ENCODE results near the gene DTL.

The DTL gene

DNA sequence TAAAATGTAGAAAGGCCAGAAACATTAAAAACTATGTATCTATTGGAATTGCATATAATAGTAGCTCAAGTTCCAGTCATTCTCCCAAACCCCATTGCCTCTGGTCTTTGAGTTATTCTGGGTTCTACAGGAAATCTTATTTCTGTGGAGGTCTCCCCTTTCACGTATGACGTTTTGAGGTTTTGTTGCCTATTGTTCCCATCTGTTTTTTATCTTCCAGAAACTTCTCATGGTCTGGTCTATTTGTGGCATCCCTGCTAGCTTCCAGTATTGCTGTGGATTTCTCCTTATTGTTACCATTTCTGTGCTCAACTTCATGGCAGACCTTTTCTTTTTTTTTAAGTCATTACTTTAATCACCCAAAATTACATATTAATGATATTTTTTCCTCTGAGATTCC is 43.3 kb downstream of the DTL start:
- no peak for TF ChIP-seq YY1 (IDR thresholded peaks at IDR 0.05; ENCODE audit: low read depth)
- no peak for TF ChIP-seq CREB1 (IDR thresholded peaks at IDR 0.05; ENCODE audit: low read depth)
- no peak for TF ChIP-seq EGR1 (IDR thresholded peaks at IDR 0.05)
- TF ChIP-seq ZBTB7A (IDR thresholded peaks at IDR 0.05; ENCODE audit: low read depth) = no peak
- TF ChIP-seq, protein P1, sequence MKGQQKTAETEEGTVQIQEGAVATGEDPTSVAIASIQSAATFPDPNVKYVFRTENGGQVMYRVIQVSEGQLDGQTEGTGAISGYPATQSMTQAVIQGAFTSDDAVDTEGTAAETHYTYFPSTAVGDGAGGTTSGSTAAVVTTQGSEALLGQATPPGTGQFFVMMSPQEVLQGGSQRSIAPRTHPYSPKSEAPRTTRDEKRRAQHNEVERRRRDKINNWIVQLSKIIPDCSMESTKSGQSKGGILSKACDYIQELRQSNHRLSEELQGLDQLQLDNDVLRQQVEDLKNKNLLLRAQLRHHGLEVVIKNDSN (IDR thresholded peaks at IDR 0.05) = no peak

DNA sequence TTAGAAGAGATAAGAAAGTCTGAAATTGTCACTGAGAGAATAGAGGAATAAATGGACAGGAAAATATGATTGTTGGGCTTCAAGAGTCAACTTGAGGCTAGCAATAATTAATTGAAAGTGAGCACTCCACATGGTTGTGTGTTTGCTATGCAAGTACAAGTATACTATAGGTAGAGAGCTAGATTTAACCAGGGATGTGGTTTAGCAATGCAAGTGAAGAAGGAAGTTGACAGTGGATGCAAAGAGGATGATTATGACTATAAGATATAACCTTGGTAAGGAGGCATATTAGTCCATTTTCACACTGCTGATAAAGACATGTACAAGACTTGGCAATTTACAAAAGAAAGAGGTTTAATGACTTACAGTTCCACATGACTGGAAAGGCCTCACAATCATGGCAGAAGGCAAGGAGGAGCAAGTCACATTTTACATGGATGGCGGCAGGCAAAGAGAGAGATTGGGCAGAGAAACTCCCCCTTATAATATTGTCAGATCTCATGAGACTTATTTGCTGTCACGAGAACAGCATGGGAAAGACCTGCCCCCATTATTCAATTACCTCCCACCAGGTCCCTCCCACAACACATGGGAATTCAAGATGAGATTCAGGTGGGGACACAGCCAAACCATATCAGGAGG is 47.3 kb downstream of the DTL start:
- TF ChIP-seq TEAD4 (IDR thresholded peaks at IDR 0.05) (no peak), NFIC (IDR thresholded peaks at IDR 0.05) (no peak), TCF12 (IDR thresholded peaks at IDR 0.05; ENCODE audit: low read depth) (no peak), YY1 (IDR thresholded peaks at IDR 0.05; ENCODE audit: low read depth) (no peak), EP300 (IDR thresholded peaks at IDR 0.05; ENCODE audit: borderline replicate concordance) (no peak), TAF1 (IDR thresholded peaks at IDR 0.05; ENCODE audit: low read depth) (no peak), CREB1 (IDR thresholded peaks at IDR 0.05; ENCODE audit: low read depth) (no peak), FOXM1 (IDR thresholded peaks at IDR 0.05; ENCODE audit: borderline replicate concordance, low read depth) (no peak), CEBPB (IDR thresholded peaks at IDR 0.05) (no peak), EGR1 (IDR thresholded peaks at IDR 0.05) (no peak)
- TF ChIP-seq, protein P2, sequence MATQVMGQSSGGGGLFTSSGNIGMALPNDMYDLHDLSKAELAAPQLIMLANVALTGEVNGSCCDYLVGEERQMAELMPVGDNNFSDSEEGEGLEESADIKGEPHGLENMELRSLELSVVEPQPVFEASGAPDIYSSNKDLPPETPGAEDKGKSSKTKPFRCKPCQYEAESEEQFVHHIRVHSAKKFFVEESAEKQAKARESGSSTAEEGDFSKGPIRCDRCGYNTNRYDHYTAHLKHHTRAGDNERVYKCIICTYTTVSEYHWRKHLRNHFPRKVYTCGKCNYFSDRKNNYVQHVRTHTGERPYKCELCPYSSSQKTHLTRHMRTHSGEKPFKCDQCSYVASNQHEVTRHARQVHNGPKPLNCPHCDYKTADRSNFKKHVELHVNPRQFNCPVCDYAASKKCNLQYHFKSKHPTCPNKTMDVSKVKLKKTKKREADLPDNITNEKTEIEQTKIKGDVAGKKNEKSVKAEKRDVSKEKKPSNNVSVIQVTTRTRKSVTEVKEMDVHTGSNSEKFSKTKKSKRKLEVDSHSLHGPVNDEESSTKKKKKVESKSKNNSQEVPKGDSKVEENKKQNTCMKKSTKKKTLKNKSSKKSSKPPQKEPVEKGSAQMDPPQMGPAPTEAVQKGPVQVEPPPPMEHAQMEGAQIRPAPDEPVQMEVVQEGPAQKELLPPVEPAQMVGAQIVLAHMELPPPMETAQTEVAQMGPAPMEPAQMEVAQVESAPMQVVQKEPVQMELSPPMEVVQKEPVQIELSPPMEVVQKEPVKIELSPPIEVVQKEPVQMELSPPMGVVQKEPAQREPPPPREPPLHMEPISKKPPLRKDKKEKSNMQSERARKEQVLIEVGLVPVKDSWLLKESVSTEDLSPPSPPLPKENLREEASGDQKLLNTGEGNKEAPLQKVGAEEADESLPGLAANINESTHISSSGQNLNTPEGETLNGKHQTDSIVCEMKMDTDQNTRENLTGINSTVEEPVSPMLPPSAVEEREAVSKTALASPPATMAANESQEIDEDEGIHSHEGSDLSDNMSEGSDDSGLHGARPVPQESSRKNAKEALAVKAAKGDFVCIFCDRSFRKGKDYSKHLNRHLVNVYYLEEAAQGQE (IDR thresholded peaks at IDR 0.05; ENCODE audit: low read depth) = no peak
- TF ChIP-seq, protein P3, sequence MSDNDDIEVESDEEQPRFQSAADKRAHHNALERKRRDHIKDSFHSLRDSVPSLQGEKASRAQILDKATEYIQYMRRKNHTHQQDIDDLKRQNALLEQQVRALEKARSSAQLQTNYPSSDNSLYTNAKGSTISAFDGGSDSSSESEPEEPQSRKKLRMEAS (IDR thresholded peaks at IDR 0.05) = no peak

DNA sequence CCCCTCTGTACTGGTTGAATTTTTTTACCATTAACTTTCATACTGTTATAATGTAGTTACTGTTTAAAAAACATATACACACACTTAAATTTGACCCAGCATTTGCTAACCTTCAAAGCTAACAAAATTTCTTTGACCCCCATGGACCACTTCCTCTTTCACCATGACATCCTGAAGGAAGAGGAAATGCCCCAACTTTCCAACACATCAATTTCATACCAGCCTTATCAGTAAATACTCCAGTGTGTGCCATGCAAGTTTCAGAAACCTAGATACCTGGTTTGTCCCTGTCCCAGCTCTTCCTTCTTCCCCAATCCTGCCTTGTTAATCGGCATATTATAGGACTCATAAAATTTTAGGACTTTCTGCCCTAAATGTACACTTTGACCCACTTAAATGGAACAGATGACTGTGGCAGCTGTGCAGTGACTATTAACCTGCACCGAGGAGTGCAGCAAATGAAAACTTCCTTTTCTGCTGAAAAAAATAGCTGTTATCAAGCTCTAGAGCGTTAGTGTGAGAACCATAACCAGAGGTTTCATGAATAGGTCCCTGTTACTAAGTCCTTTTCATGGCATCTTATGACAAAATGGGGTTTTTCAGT is 54.1 kb downstream of the DTL start:
- TF ChIP-seq, protein P2 (IDR thresholded peaks at IDR 0.05; ENCODE audit: low read depth) = no peak
- TF ChIP-seq CEBPB (IDR thresholded peaks at IDR 0.05) = no peak
- TF ChIP-seq TCF12 (IDR thresholded peaks at IDR 0.05; ENCODE audit: low read depth) = no peak
- no peak for TF ChIP-seq NFIC (IDR thresholded peaks at IDR 0.05)
- no peak for TF ChIP-seq EGR1 (IDR thresholded peaks at IDR 0.05)
- no peak for TF ChIP-seq ZBTB7A (IDR thresholded peaks at IDR 0.05; ENCODE audit: low read depth)
- TF ChIP-seq CREB1 (IDR thresholded peaks at IDR 0.05; ENCODE audit: low read depth) = no peak
- TF ChIP-seq, protein P3 (IDR thresholded peaks at IDR 0.05) = no peak
- no peak for TF ChIP-seq FOXM1 (IDR thresholded peaks at IDR 0.05; ENCODE audit: borderline replicate concordance, low read depth)
- TF ChIP-seq, protein P1 (IDR thresholded peaks at IDR 0.05) = no peak
- no peak for TF ChIP-seq TEAD4 (IDR thresholded peaks at IDR 0.05)
- TF ChIP-seq EP300 (IDR thresholded peaks at IDR 0.05; ENCODE audit: borderline replicate concordance) = no peak
- no peak for TF ChIP-seq TAF1 (IDR thresholded peaks at IDR 0.05; ENCODE audit: low read depth)
- no peak for TF ChIP-seq YY1 (IDR thresholded peaks at IDR 0.05; ENCODE audit: low read depth)
- TF ChIP-seq RAD21 (IDR thresholded peaks at IDR 0.05; ENCODE audit: low read depth) = no peak

DNA sequence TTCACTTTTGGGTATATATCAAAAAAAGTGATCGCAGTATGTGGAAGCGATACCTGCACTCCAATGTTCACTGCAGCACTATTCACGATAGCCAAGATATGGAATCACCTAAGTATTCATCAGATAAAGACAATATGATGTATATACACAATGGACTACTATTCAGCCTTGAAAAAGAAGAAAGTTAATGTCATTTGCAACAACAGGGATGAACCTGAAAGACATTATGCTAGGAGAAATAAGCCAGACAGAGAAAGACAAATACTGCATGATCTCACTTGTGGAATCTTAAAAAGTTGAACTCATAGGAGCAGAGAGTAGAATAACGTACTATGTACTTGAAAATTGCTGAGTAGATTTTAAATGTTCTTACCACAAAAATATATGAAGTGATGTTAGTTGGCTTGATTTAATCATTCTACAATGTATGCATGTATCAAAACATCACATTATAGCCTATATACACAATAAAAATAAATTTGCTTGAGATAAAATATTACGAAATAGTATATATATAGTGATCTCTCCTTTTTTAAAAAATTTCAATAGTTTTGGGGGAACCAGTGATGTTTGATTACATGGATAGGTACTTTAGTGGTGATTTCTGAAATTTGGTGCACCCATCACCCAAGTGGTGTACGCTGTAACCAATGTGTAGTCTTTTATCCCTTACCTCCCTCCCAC is 56.0 kb downstream of the DTL start:
- TF ChIP-seq, protein P3 (IDR thresholded peaks at IDR 0.05) = no peak
- TF ChIP-seq, protein P2 (IDR thresholded peaks at IDR 0.05; ENCODE audit: low read depth) = no peak
- TF ChIP-seq ZBTB7A (IDR thresholded peaks at IDR 0.05; ENCODE audit: low read depth) (no peak), EGR1 (IDR thresholded peaks at IDR 0.05) (no peak), RAD21 (IDR thresholded peaks at IDR 0.05; ENCODE audit: low read depth) (no peak), FOXM1 (IDR thresholded peaks at IDR 0.05; ENCODE audit: borderline replicate concordance, low read depth) (no peak), CREB1 (IDR thresholded peaks at IDR 0.05; ENCODE audit: low read depth) (no peak), CEBPB (IDR thresholded peaks at IDR 0.05) (no peak), TEAD4 (IDR thresholded peaks at IDR 0.05) (no peak), YY1 (IDR thresholded peaks at IDR 0.05; ENCODE audit: low read depth) (no peak), TAF1 (IDR thresholded peaks at IDR 0.05; ENCODE audit: low read depth) (no peak), NFIC (IDR thresholded peaks at IDR 0.05) (no peak), EP300 (IDR thresholded peaks at IDR 0.05; ENCODE audit: borderline replicate concordance) (no peak)
- TF ChIP-seq, protein P1 (IDR thresholded peaks at IDR 0.05) = no peak
